A549 (cell line): Measurements from ENCODE around the gene DNAJC5G.

Experiments
- MYC ChIP-seq: IDR thresholded peaks from 2 replicates; pipeline ENCODE4 v1.6.1; 2012; ENCODE audit warnings: mild to moderate bottlenecking, inconsistent platforms, low read length, improper control_type of control experiment, borderline replicate concordance
- RFX5 ChIP-seq: fragments of 450-650 bp; IDR thresholded peaks from 2 replicates; pipeline ENCODE4 v1.7.1; 2014; ENCODE audit warnings: antibody characterized with exemption, mild to moderate bottlenecking, moderate library complexity
- TF ChIP-seq, protein P1 (sequence below): fragments of >200 bp; sonication (Bioruptor Twin); formaldehyde crosslinking; IDR thresholded peaks from 3 replicates; pipeline ENCODE4 v1.5.1; 2016

DNA sequence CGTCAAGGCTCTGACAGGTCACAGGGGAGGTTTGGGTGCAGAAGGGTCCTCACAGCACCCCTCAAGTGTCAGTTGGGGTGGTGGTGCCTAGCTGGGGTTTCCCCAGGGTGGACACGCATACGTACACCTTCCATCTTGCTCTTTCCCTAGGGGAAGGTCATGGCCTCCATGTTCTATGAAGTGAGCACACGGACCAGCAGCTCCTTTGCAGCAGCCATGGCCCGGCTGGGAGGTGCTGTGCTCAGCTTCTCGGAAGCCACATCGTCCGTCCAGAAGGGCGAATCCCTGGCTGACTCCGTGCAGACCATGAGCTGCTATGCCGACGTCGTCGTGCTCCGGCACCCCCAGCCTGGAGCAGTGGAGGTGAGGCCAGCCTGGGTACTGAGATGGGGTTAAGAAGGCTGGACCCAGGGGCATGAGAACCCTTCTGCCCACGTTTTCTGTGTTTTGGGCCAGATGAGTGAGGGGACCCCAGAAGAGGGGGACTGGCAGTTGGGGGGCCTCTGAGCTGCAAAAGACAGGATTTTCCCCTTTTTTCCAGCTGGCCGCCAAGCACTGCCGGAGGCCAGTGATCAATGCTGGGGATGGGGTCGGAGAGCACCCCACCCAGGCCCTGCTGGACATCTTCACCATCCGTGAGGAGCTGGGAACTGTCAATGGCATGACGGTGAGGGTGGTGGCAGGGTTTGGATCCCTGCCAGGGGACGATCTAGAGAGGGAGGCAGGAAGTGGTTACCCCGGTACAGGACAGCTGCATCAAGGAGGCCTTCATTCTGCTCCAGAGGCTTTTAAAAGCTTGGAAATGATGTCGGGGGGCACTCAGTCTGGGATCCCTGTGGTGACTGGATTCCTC is 33.2 kb upstream of the DNAJC5G start:
- TF ChIP-seq, protein P1, sequence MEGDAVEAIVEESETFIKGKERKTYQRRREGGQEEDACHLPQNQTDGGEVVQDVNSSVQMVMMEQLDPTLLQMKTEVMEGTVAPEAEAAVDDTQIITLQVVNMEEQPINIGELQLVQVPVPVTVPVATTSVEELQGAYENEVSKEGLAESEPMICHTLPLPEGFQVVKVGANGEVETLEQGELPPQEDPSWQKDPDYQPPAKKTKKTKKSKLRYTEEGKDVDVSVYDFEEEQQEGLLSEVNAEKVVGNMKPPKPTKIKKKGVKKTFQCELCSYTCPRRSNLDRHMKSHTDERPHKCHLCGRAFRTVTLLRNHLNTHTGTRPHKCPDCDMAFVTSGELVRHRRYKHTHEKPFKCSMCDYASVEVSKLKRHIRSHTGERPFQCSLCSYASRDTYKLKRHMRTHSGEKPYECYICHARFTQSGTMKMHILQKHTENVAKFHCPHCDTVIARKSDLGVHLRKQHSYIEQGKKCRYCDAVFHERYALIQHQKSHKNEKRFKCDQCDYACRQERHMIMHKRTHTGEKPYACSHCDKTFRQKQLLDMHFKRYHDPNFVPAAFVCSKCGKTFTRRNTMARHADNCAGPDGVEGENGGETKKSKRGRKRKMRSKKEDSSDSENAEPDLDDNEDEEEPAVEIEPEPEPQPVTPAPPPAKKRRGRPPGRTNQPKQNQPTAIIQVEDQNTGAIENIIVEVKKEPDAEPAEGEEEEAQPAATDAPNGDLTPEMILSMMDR, result no peak
- TF ChIP-seq RFX5, result no peak
- no peak for TF ChIP-seq MYC
